Mesodermal cell (in vitro differentiated cells): Measurements from ENCODE around the gene MRPL51.

Source experiments
- H3K27ac ChIP-seq: 2 replicates; pipeline ENCODE4 v1.7.0; 2013; ENCODE audit warnings: mild to moderate bottlenecking, low read depth, low read length, moderate library complexity; ENCODE audit not compliant: severe bottlenecking
- H3K36me3 ChIP-seq: 2 replicates; pipeline ENCODE4 v1.7.1; 2013; ENCODE audit warnings: mild to moderate bottlenecking, low read length, moderate library complexity; ENCODE audit not compliant: control insufficient read depth, insufficient read depth
- H3K4me1 ChIP-seq: one replicate; pipeline ENCODE4 v1.7.1; 2013; ENCODE audit warnings: mild to moderate bottlenecking, low read length; ENCODE audit not compliant: insufficient read depth, control insufficient read depth, poor library complexity, severe bottlenecking
- H3K4me3 ChIP-seq: 2 replicates; pipeline ENCODE4 v1.7.0; 2013; ENCODE audit warnings: low read length, control low read depth, mild to moderate bottlenecking; ENCODE audit not compliant: insufficient read depth, poor library complexity, severe bottlenecking; ENCODE audit errors: extremely low read depth
- H3K9me3 ChIP-seq: 2 replicates; pipeline ENCODE4 v1.7.1; 2013; ENCODE audit warnings: mild to moderate bottlenecking, low read length, moderate library complexity; ENCODE audit not compliant: control insufficient read depth
- WGBS, 2 experiments: methylation state at CpG; one replicate each; pipeline ENCODE4 v1.1.5; 2013; ENCODE audit warnings: missing lambda C conversion rate in 2 of 2; ENCODE audit not compliant: insufficient coverage in 2 of 2; 5-methylcytosine and 5-hydroxymethylcytosine counted together

The MRPL51 gene

DNA sequence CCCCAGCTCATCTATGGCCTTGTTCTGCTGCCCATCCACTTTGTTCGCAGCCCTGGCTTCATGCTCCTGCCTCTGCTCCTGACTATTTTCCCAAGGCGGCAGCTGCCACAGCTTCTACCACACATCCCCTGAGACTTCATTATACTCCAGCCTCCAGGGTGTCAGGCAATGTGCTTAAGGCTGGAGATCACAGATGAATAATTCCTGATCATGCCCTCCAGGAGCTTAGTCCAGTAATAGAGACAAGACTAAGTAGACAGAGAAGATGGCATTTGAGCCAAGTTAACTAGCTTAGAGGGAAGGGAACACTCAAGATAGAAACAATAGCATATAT is 34.1 kb downstream of the MRPL51 start:
- Histone ChIP-seq H3K9me3 (no peaks in the 10 kb centered on the region), H3K4me1 (no peaks in the 10 kb centered on the region), H3K36me3 (peaks cover 35% of the 10 kb centered on the region), H3K4me3 (no peak overlapping the region), H3K27ac (no peak overlapping the region)
- WGBS, 2 experiments: 90 to 92% methylated on average over 2 of the region's 2 CpGs

DNA sequence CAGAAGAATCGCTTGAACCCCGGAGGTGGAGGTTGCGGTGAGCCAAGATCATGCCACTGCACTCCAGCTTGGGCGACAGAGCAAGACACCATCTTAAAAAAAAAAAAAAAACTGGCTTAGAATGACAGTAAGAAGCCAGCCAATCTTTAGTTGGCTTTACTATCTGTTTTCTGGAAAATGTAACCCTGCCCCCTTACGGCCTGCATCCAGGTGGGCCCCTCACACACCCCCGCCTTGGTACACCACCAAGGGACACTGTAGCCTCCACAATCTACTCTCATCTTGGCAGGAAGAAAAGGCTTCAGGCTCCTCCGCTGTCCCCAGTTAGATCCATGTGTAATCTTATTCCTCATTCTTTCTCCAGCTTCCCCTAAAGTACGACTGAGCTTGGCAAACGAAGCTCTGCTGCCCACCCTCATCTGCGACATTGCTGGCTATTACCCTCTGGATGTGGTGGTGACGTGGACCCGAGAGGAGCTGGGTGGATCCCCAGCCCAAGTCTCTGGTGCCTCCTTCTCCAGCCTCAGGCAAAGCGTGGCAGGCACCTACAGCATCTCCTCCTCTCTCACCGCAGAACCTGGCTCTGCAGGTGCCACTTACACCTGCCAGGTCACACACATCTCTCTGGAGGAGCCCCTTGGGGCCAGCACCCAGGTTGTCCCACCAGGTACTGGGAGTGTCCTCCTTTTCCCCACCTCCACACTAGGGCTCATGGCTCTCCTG is 34.6 kb downstream of the MRPL51 start:
- Histone ChIP-seq H3K27ac (no peak overlapping the region), H3K9me3 (no peaks in the 10 kb centered on the region), H3K4me1 (no peaks in the 10 kb centered on the region), H3K4me3 (no peak overlapping the region), H3K36me3 (peaks cover 30% of the 10 kb centered on the region)
- 90 to 92% methylated on average over 11 to 13 of the region's 14 CpGs for WGBS, 2 experiments

DNA sequence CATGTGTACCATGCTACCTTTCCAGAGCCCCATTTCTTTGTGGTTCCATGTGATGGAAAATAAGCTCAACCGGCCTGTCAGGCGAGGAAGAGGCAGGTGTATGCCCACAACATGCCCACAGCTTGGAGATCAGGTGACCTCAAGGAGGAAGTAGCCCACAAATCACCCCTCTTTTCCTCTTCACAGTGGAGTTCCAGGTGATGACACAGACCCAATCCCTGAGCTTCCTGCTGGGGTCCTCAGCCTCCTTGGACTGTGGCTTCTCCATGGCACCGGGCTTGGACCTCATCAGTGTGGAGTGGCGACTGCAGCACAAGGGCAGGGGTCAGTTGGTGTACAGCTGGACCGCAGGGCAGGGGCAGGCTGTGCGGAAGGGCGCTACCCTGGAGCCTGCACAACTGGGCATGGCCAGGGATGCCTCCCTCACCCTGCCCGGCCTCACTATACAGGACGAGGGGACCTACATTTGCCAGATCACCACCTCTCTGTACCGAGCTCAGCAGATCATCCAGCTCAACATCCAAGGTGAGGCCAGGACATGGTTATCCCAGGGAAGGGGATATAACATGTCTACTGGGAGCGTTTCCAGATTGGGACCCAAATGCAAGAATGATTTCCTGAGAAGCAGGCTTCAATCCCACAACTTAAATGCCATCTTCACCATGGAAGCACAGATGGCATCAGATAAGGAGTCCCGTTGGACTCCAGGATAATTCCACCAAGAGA is 35.7 kb downstream of the MRPL51 start:
- Histone ChIP-seq H3K4me3 (no peak overlapping the region), H3K36me3 (peaks cover 20% of the 10 kb centered on the region)
- WGBS, 2 experiments: 93 to 95% methylated on average over 9 to 11 of the region's 12 CpGs

DNA sequence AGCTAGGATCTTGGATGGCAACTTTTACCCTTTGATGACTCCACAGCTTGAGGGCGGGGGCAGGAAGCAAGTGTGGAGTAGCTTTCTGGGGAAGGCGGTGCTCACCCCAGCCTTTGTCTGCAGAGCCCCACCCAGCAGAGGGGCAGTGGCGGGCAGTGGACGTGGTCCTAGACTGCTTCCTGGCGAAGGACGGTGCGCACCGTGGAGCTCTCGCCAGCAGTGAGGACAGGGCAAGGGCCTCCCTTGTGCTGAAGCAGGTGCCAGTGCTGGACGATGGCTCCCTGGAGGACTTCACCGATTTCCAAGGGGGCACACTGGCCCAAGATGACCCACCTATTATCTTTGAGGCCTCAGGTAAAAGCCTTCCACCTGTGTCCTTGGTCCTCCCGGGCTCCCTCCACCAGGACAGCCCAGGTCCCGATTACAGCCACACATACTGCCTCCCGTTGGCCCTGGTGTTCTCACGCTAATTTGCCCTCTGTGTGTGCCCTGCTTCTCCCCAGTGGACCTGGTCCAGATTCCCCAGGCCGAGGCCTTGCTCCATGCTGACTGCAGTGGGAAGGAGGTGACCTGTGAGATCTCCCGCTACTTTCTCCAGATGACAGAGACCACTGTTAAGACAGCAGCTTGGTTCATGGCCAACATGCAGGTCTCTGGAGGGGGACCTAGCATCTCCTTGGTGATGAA is 40.0 kb downstream of the MRPL51 start:
- Histone ChIP-seq H3K36me3 (no peaks in the 10 kb centered on the region), H3K27ac (no peak overlapping the region), H3K4me1 (peaks cover 17% of the 10 kb centered on the region), H3K9me3 (no peaks in the 10 kb centered on the region), H3K4me3 (no peak overlapping the region)
- WGBS, 2 experiments: 94 to 95% methylated on average over 15 to 17 of the region's 17 CpGs

More for the DNA sequence above, 35.7 kb downstream of the MRPL51 start:
- Histone ChIP-seq H3K27ac (no peak overlapping the region), H3K4me1 (peaks cover under 1% of the 10 kb centered on the region), H3K9me3 (no peaks in the 10 kb centered on the region)

DNA sequence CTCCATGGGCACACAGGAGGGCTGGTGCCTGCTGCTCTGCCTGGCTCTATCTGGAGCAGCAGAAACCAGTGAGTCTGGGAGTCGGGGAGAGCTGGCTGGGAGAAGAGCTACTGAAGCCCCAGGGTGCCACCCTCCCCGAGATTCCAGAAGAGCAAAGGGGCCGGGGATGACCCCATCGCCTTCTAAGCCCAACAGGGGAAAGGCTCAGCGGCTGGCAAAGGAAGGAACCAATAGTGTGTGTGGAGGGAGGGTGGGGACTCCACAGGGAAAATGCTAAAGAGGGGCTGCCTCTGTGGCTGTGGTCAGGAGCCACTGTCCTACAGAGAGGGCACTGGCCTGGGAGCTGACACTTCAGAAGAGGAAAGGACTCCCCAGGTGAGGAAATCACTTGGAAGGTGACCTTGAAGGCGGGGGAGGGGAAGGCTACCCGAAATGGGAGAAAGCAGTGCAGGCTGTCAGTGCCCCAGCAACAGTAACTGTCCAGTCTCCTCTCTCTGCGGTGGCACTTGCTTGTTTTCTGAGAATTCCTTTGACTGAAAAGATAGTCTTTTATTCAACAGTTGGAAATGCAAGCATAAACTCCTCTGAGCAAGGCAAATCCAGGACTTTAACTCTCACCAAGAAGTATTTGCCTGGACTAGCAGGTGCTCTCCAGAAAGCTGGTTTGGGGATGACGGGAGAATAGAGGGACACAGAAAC is 40.7 kb downstream of the MRPL51 start:
- Histone ChIP-seq H3K27ac (peak overlapping the region; percentile 83), H3K36me3 (no peaks in the 10 kb centered on the region), H3K4me3 (no peak overlapping the region), H3K9me3 (no peaks in the 10 kb centered on the region), H3K4me1 (peaks cover 17% of the 10 kb centered on the region)
- WGBS, 2 experiments: 57 to 61% methylated on average over 5 to 7 of the region's 9 CpGs

DNA sequence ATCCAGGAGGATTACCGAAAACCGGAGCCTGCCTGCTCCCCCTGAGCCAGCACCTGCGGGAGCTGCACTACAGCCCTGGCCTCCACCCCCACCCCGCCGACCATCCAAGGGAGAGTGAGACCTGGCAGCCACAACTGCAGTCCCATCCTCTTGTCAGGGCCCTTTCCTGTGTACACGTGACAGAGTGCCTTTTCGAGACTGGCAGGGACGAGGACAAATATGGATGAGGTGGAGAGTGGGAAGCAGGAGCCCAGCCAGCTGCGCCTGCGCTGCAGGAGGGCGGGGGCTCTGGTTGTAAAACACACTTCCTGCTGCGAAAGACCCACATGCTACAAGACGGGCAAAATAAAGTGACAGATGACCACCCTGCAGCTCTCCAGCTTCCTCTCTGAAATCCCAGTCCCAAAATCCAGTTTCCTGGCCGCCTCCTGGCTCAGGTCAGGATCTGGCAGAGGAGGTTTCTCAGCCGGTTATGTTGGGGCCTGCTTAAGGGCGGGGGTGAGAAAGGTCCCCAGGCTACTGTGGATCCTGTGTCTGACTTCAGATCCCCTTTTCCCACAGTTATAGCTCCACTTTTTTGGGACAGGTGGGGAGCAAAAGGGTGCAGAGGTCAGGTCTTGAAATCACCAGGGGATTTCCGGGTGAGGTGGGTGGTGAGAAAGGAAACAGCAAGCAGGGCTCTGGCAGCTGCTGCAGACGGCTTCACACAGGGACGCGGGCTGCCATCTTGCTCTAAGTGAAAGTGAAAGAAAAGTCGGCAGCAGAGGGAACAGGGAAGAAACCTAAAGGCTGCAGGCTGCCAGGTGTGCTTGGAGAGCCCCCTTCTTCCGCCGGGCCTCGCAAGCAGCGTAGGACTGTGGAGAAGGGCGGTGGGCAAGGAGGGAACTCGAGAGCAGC is 41.5 kb downstream of the MRPL51 start, which contains the start of gene TAPBPL:
TSS of gene TAPBPL (plus strand) at position 695 of the 897 bp plus-strand sequence. CDS start 207 bp downstream, outside the sequence.
- no peaks in the 10 kb centered on the region for H3K9me3 ChIP-seq
- H3K4me1 ChIP-seq: peaks cover 17% of the 10 kb centered on the region
- peak within 1 kb of the TSS; percentile 31 for H3K4me3 ChIP-seq
- H3K36me3 ChIP-seq: no peaks in the 10 kb centered on the region
- 29 to 40% methylated on average over 23 to 26 of the region's 27 CpGs for WGBS, 2 experiments
- peak within 1 kb of the TSS; percentile 83 for H3K27ac ChIP-seq

DNA sequence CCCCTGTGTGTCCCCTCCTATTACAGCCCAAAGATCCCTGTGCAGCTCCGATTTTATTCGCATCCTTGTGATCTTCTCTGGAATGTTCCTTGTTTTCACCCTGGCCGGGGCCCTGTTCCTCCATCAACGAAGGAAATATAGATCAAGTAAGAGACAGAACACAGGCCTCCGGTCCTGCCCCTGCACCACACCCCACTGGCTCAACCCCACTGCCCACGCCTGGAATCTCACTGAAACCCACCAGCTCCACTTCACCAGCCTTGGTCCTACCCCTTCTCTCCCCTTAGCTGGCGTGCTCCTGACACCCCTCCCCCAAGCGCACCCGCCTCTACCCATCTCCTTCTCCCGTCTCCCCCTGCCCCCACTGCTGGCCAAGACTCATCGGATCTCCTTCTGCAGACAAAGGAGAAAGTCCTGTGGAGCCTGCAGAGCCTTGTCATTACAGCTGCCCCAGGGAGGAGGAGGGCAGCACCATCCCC is 42.2 kb downstream of the MRPL51 start:
- WGBS, 2 experiments: 44 to 56% methylated on average over 7 to 10 of the region's 11 CpGs

DNA sequence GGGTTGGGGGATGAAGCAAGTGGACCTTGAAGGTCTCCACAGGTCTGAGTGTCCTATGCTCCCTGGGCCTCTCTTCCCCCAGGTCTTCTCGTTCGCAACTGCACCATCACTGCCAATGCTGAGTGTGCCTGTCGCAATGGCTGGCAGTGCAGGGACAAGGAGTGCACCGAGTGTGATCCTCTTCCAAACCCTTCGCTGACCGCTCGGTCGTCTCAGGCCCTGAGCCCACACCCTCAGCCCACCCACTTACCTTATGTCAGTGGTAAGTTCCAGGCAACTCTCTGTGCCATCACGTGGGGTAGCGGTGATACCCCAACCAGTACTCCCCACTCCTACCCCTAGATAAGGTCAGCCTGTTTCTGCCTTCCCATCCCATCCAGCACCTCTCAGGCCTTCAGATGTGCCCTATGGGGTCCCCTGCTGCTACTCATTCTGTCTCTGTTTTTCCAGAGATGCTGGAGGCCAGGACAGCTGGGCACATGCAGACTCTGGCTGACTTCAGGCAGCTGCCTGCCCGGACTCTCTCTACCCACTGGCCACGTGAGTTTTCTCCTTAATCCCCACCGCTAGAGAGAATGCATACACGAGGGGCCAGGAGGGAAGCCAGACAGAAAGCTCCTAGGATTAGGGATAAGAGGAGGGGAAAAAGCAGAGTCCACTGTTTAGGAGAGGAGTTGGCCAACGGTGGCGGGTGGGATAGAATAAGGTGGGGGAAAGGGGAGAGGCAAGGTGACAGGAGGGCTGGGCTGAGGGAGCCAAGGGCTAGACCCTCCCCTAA is 42.8 kb downstream of the MRPL51 start:
- no peaks in the 10 kb centered on the region for H3K36me3 ChIP-seq
- H3K4me3 ChIP-seq: no peak overlapping the region
- no peak overlapping the region for H3K27ac ChIP-seq
- no peaks in the 10 kb centered on the region for H3K9me3 ChIP-seq
- H3K4me1 ChIP-seq: peaks cover 17% of the 10 kb centered on the region
- 87 to 89% methylated on average over 12 of the region's 16 CpGs for WGBS, 2 experiments

More for the DNA sequence above, 42.2 kb downstream of the MRPL51 start:
- Histone ChIP-seq H3K4me3 (peak overlapping the region; percentile 31), H3K27ac (peak overlapping the region; percentile 83), H3K36me3 (no peaks in the 10 kb centered on the region), H3K9me3 (no peaks in the 10 kb centered on the region), H3K4me1 (peaks cover 17% of the 10 kb centered on the region)
